Transverse colon (tissue), 4 donors: ENCODE results near the gene RGS9. TPM values are rescaled to one million over a fixed set of nuclear protein-coding genes. Genes with fewer than 3 reads are reported as not detected.

Source experiments
- DNase-seq: peaks from one replicate; pipeline ENCODE4 v3.0.0-alpha.2; 2019
- H3K27ac ChIP-seq, 4 donors: fragments of 200-600 bp; sonication (generic); 2 replicates each; pipeline ENCODE4 v1.5.1; 2016 to 2018; ENCODE audit warnings: inconsistent platforms in 4 of 4
- H3K27me3 ChIP-seq: fragments of 200-600 bp; sonication (generic); 2 replicates; pipeline ENCODE4 v1.5.1; 2017; ENCODE audit warnings: inconsistent platforms
- H3K36me3 ChIP-seq, 4 donors: fragments of 200-600 bp; sonication (generic); 2 replicates each; pipeline ENCODE4 v1.5.1; 2017 to 2019; ENCODE audit warnings: inconsistent platforms in 4 of 4
- H3K4me1 ChIP-seq, 4 donors: fragments of 200-600 bp; sonication (generic); 2 replicates each; pipeline ENCODE4 v1.5.1; 2017 to 2020; ENCODE audit warnings: inconsistent platforms in 4 of 4
- H3K4me3 ChIP-seq, 4 donors: fragments of 200-600 bp; sonication (generic); 1 replicate in 1 of 4; 2 replicates in 3 of 4; pipeline versions ENCODE4 v1.5.1 to v1.6.1; 2017 to 2019; ENCODE audit warnings: inconsistent platforms in 4 of 4
- H3K9me3 ChIP-seq, 2 donors: fragments of 200-600 bp; sonication (generic); 2 replicates each; pipeline ENCODE4 v1.5.1; 2017 to 2019; ENCODE audit warnings: inconsistent platforms in 2 of 2
- EP300 ChIP-seq: sonication (generic); formaldehyde crosslinking; IDR thresholded peaks from one replicate; pipeline ENCODE4 v1.6.1; 2017; ENCODE audit warnings: antibody characterized with exemption, low read depth
- POLR2A ChIP-seq: fragments of 450-650 bp; IDR thresholded peaks from one replicate; pipeline ENCODE4 v1.6.1; 2016; ENCODE audit warnings: antibody characterized with exemption, mild to moderate bottlenecking, moderate library complexity
- POLR2AphosphoS5 ChIP-seq, 3 donors: sonication (generic); formaldehyde crosslinking; IDR thresholded peaks; one replicate each; pipeline ENCODE4 v1.6.1; 2016; ENCODE audit warnings: antibody characterized with exemption in 3 of 3
- WGBS, 2 donors: methylation state at CpG; one replicate each; pipeline ENCODE4 v1.1.5; 2018; ENCODE audit warnings: low coverage in 1 of 2; 5-methylcytosine and 5-hydroxymethylcytosine counted together
- in situ Hi-C, 4 donors: fragments of 200-750 bp; cut with MboI; loops; one replicate each; pipeline versions ENCODE4 v1.15.0 to v1.15.1; 2017; ENCODE audit warnings: low sequenced_read_pairs in 3 of 4, low pct_ligation_motif_present in 1 of 4, low pct_unique_long_range_greater_than_20kb in 1 of 4
- intact Hi-C: fragments of 100-400 bp; cut with DNase I; formaldehyde crosslinking; loops from one replicate; pipeline ENCODE4 v1.15.1; 2023; ENCODE audit warnings: low total_unique reads
- total RNA-seq, 4 donors: library from RNA; depleted of rRNA; stranded (reverse); fragments of >200 nt; gene quantifications; one replicate each; pipeline ENCODE4 v1.1.0, GENCODE V29; 2016
- TF ChIP-seq, protein P1 (sequence below), 5 experiments: fragments of 200-600 bp in 3 of 5; fragments of 450-650 bp in 2 of 5; sonication (generic) in 3 of 5; IDR thresholded peaks; 1 replicate in 2 of 5; 2 replicates in 3 of 5; pipeline ENCODE4 v1.5.1; 2016 to 2017; ENCODE audit warnings: antibody characterized with exemption in 5 of 5, inconsistent platforms in 3 of 5, mild to moderate bottlenecking in 2 of 5, moderate library complexity in 1 of 5

RGS9 gene
- total RNA-seq, 4 donors from 2014 or later: 2.6 to 10.6 (median 7.8) TPM; not detected in 1

DNA sequence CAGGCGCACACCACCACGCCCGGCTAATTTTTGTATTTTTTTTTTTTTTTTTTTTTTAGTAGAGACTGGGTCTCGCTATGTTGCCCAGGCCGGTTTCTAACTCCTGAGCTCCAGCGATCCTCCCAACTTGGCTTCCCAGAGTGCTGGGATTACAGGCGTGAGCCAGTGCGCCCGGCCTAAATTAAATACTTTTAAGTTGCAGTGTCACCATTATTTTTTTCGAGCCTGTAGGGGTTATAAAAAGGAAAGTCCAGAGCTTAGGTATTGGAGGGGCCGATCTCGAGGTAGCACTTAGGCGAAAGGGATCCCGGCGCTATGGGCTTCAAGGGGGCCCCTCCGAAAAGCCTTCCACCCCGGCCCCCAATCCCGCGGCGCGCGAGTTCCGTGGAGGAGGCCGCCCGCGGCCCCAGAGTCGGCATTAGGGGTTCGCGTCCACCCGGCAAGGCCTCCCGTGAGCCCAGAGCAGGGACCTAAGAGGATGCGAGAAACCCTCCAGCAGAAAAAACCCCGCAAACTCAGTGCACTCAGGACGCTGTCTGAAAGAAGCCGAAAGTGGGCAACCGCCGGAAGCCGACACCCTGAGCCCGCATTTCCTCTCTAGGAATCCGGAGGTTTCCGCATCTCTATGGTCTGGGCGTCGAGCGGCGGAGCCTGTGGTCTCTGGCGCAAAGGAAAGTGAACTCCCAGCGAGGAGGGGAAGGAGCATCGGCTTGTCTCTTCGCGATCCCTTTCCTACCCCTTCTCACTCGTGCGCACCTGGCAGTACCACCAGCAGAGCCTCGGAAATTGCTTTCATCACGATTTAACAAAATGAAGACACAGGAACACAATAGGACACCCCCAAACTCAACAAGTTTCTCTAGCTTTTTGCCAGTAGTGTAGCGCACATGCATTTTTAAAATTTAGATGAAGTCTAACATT lies 14.1 kb upstream of the RGS9 start:
- intact Hi-C loops (no loop called here), in situ Hi-C loops (loop anchor here in 1 of 4 donors (25.0 kb wide), 1 partner anchor 161 kb away; no protein-coding TSS in a partner anchor)
- no peaks in the 10 kb centered on the region for H3K36me3 ChIP-seq
- peaks cover 0 to 17% (median 9%) of the 10 kb centered on the region in 4 donors for H3K4me1 ChIP-seq
- peak overlapping the region; percentile 55 to 92 (median 76) for H3K4me3 ChIP-seq
- peak overlapping the region; percentile 93 to 98 (median 95) for H3K27ac ChIP-seq
- H3K27me3 ChIP-seq: peaks cover 1% of the 10 kb centered on the region
- H3K9me3 ChIP-seq: no peaks in the 10 kb centered on the region
- peak; percentile 87 for DNase-seq
- 8 to 17% methylated on average over 4 to 40 of the region's 55 CpGs for WGBS, 2 donors
- TF ChIP-seq EP300: no peak
- peak; percentile 46 to 66 (median 50) for TF ChIP-seq POLR2AphosphoS5 (IDR thresholded peaks at IDR 0.05)
- TF ChIP-seq POLR2A: peak; percentile 71

DNA sequence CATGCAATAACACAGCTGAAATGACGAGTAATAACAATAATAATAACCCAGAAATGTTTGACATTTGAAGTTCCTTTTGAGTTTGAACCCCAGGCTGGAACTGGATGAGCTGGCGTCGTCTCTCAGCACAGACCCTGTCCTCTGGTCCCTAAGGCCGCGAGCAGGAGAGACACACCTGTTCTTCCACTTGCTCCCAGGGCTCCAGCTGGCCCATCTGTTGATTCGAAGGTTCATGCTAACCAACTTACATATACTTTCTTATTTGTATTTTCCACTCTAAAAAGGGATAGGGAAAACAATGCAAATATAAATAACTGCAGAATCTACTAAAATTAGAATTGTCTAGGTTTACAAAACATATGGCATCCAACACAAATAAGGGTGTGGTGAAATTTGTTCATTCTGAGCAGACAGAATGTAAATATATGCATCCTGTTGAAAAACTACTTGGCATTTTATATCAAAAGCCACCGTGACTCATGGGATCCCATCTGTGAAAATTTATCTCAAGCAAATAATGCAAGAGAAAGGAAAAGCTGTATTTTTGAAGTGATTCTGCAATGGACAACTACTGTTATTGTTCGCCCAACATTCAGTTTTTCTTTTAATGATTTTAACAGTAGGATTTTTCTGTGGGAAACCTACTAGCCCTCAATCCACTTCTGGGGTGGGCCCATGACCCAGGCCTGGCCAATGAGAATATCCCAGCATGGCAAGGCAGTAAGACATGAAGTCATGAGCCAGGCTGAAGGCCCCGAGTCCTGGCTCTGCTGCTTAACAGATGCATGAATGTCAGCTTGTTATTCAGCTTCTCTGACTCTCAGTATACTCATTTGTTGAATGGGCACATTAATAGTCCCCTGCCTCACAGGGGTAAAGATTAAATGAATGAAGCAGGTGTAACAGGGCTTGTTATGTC lies 13.2 kb upstream of the RGS9 start:
- H3K36me3 ChIP-seq: no peaks in the 10 kb centered on the region
- in situ Hi-C loops: loop anchor here in 1 of 4 donors (25.0 kb wide), 1 partner anchor 162 kb away; no protein-coding TSS in a partner anchor
- H3K4me3 ChIP-seq: peak overlapping the region in 1 of 4 donors; percentile 92
- DNase-seq: peak; percentile 27
- H3K27me3 ChIP-seq: peaks cover 8% of the 10 kb centered on the region
- intact Hi-C loops: no loop called here
- TF ChIP-seq, protein P1, sequence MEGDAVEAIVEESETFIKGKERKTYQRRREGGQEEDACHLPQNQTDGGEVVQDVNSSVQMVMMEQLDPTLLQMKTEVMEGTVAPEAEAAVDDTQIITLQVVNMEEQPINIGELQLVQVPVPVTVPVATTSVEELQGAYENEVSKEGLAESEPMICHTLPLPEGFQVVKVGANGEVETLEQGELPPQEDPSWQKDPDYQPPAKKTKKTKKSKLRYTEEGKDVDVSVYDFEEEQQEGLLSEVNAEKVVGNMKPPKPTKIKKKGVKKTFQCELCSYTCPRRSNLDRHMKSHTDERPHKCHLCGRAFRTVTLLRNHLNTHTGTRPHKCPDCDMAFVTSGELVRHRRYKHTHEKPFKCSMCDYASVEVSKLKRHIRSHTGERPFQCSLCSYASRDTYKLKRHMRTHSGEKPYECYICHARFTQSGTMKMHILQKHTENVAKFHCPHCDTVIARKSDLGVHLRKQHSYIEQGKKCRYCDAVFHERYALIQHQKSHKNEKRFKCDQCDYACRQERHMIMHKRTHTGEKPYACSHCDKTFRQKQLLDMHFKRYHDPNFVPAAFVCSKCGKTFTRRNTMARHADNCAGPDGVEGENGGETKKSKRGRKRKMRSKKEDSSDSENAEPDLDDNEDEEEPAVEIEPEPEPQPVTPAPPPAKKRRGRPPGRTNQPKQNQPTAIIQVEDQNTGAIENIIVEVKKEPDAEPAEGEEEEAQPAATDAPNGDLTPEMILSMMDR (IDR thresholded peaks at IDR 0.05): no peak
- no peaks in the 10 kb centered on the region for H3K9me3 ChIP-seq
- H3K4me1 ChIP-seq: peaks cover 0 to 17% (median 9%) of the 10 kb centered on the region in 4 donors
- H3K27ac ChIP-seq: peak overlapping the region; percentile 93 to 98 (median 95)
- 61 to 64% methylated on average over 2 to 9 of the region's 9 CpGs for WGBS, 2 donors

DNA sequence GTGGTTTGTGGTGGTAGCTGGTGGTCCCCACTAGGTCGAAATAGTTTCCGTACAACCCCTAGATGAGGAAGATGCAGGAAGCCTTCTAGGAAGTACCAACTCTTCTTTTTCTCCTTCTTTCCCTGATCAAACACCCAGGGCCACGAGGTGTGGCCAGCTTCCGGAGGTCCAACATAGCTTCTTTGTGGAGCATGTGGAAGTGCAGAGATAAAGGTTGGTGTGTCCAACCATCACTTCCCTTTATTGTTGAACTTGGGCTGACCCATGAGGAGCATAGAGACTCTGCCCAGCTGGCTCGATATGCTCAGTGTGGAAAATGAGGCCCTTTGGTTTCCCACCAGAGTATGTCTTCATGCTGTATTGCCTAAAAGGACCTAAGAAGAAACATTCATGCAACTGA lies 6.3 kb upstream of the RGS9 start:
- no peak overlapping the region for H3K27ac ChIP-seq
- in situ Hi-C loops: loop anchor here in 2 of 4 donors (25.0 kb wide), 1 partner anchor 169 kb away; no protein-coding TSS in a partner anchor
- H3K4me3 ChIP-seq: no peak overlapping the region
- no peaks in the 10 kb centered on the region for H3K4me1 ChIP-seq
- no peaks in the 10 kb centered on the region for H3K9me3 ChIP-seq
- no peaks in the 10 kb centered on the region for H3K36me3 ChIP-seq
- TF ChIP-seq EP300: no peak
- TF ChIP-seq, protein P1 (IDR thresholded peaks at IDR 0.05): no peak
- TF ChIP-seq POLR2A: no peak
- no peak for TF ChIP-seq POLR2AphosphoS5 (IDR thresholded peaks at IDR 0.05)
- intact Hi-C loops: no loop called here
- peaks cover 13% of the 10 kb centered on the region for H3K27me3 ChIP-seq
- WGBS, 2 donors: 57 to 67% methylated on average over 4 to 5 of the region's 5 CpGs
- DNase-seq: no peak

DNA sequence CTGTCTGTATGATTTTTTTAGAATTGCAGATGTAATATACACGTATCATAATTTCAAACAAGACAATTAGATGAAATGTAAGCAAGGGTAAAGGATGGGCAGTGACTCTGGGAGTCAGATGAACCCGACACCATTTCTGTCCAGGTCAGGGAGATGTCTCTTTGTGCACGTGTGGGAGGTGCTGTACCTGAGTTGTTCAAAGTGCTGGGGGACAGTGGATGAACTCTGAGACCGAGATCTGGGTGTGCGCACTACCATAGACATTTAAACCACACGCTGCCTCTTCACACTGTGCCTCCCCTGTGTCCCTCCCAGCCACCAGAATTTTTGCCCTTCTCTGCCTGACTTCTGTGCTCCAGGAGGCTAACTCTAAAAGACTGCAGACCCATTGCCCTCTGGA lies 5.9 kb upstream of the RGS9 start:
- H3K36me3 ChIP-seq: no peaks in the 10 kb centered on the region
- in situ Hi-C loops (loop anchor here in 2 of 4 donors (25.0 kb wide), 1 partner anchor 169 kb away; no protein-coding TSS in a partner anchor), intact Hi-C loops (no loop called here)
- TF ChIP-seq POLR2AphosphoS5 (IDR thresholded peaks at IDR 0.05) (no peak), EP300 (no peak)
- H3K4me1 ChIP-seq: no peaks in the 10 kb centered on the region
- WGBS, 2 donors: 65 to 75% methylated on average over 2 to 6 of the region's 6 CpGs
- no peaks in the 10 kb centered on the region for H3K9me3 ChIP-seq
- H3K27ac ChIP-seq: no peak overlapping the region
- H3K27me3 ChIP-seq: peaks cover 13% of the 10 kb centered on the region
- no peak for DNase-seq
- H3K4me3 ChIP-seq: no peak overlapping the region
